ENCODE measurements around the gene APH1A.

Gene APH1A

DNA sequence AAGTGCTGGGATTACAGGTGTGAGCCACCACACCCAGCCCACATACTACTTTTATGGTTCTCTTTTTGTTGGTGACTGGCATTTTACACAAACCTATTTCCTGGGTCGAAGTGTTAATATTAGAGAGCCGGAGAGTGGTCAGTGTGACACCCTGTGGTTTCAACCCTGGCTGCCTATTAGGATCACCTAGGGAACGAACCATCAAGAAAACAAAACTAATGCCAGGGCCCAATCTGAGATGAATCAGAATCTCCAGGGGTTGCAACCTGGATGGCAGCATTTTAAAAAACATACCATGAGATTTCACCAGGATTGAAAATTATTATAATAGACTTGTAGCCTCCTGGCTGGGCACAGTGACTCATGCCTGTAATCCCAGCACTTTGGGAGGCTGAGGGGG is 30.9 kb upstream of the APH1A start:
- H3K4me3 ChIP-seq (ENCODE audit: control insufficient read depth, low read depth, low read length), result no peak overlapping the region
- TF ChIP-seq, protein P1, sequence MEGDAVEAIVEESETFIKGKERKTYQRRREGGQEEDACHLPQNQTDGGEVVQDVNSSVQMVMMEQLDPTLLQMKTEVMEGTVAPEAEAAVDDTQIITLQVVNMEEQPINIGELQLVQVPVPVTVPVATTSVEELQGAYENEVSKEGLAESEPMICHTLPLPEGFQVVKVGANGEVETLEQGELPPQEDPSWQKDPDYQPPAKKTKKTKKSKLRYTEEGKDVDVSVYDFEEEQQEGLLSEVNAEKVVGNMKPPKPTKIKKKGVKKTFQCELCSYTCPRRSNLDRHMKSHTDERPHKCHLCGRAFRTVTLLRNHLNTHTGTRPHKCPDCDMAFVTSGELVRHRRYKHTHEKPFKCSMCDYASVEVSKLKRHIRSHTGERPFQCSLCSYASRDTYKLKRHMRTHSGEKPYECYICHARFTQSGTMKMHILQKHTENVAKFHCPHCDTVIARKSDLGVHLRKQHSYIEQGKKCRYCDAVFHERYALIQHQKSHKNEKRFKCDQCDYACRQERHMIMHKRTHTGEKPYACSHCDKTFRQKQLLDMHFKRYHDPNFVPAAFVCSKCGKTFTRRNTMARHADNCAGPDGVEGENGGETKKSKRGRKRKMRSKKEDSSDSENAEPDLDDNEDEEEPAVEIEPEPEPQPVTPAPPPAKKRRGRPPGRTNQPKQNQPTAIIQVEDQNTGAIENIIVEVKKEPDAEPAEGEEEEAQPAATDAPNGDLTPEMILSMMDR (IDR thresholded peaks at IDR 0.05; ENCODE audit: control insufficient read depth, insufficient read depth, low read depth, low read length, missing control alignments), result no peak
- DNase-seq (ENCODE audit: low read depth), result no peak

DNA sequence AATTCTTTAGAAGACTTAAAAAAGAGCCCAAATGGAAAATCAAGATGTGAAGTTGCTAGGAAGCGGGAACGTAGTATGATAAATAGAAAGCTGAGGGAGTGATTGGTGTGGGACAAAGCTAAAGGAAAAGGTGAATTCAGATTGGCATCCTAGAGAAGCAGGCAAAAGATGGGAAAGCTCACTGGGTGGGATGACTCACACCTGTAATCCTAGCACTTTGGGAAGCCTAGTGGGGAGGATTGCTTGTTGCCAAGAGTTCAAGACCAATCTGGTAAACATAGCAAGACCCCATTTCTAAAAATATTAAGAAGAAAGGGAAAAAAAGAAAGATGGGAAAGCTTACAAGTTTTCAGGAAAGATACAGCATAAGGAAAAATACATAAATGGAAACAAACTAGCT is 26.7 kb upstream of the APH1A start:
- TF ChIP-seq, protein P1 (IDR thresholded peaks at IDR 0.05; ENCODE audit: control insufficient read depth, insufficient read depth, low read depth, low read length, missing control alignments), result no peak
- DNase-seq (ENCODE audit: low read depth), result no peak
- no peak overlapping the region for H3K4me3 ChIP-seq (ENCODE audit: control insufficient read depth, low read depth, low read length)

DNA sequence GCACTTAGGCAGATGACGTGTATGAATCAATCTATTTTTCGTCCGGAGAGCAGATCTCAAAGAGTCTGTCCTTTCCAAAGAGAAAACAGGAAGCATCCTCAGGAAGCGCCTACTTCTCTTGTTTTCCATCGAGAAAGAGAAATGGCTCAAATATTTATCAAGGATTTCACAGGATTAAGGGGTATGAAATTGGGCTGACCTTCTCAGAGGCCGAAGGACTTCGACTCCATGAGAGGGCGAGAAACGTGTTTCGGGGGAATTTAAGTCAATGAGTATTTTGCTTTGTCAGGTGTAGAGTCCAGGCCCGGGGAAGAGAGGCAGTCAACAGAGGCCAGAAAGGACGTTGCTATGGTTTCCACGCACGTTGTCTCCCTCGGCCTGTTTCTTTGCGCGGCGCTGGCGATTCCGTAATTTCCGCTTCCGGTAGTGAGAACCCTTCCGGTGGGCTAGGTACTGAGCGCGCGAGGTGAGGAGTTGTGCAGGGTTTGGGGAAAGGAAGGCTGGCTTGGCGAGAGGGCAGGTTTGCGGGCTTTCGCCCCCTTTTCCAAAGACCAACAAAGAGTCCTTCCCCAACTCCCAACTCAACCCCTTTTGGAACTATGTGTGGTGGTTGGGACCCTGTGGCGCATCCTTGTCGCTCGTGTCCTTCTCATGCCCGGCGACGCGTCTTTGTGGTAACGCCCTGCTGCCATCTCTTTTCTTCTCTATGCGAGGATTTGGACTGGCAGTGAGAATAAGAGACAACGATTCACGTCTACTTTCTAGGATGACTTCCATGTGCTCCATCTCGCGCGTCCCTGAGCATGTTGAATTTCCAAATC is 24.8 kb upstream of the APH1A start, which contains the start of gene MRPS21:
Gene MRPS21, plus strand, starts transcription at position 429 of the 821 bp plus-strand sequence. CDS start 506 bp downstream, outside the sequence.
- peak; percentile 46 for DNase-seq (ENCODE audit: low read depth)
- TF ChIP-seq, protein P1 (IDR thresholded peaks at IDR 0.05; ENCODE audit: control insufficient read depth, insufficient read depth, low read depth, low read length, missing control alignments), result no peak

DNA sequence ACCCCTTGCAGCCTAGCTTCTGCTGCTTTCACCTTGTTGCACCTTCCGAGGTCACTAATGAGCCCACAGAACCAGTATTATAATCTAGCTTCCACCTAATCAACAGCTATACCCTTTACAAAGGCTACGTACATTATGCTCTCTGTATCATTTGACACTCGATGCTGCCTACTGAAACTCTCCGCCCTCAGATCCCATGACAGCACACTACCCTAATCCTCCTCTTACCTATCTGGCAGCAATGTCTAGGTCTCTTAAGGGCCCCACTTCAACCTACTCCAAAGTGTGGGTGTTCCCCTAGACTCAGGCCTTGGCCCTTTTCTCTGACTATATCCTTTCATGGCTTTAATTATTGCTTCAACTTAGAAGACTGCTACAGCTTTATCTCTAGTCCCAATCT is 20.0 kb upstream of the APH1A start:
- TF ChIP-seq, protein P1 (IDR thresholded peaks at IDR 0.05; ENCODE audit: control insufficient read depth, insufficient read depth, low read depth, low read length, missing control alignments), result no peak
- DNase-seq (ENCODE audit: low read depth), result no peak
- H3K4me3 ChIP-seq (ENCODE audit: control insufficient read depth, low read depth, low read length), result no peak overlapping the region

More for the DNA sequence above, 24.8 kb upstream of the APH1A start, which contains the start of gene MRPS21:
- peak within 1 kb of the TSS; percentile 91 for H3K4me3 ChIP-seq (ENCODE audit: control insufficient read depth, low read depth, low read length)

DNA sequence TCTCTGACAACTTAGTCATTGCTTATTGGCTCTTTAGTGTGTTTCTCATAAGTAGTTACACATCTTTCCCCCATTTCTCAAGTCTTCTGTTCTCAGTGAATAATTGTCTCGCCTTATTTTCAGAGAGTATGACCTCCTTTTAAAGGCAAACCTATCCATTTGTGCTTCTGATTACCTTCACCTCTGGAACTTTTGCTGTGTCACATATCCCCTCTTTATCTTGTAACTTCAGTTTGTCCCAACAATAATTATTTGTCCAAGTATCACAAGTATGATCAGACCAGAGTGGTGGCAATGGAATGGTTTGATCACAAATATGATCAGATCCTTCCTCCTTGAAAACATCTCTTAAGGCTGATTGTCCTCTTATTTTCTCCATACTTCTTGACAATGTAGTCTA is 19.6 kb upstream of the APH1A start:
- no peak for DNase-seq (ENCODE audit: low read depth)
- TF ChIP-seq, protein P1 (IDR thresholded peaks at IDR 0.05; ENCODE audit: control insufficient read depth, insufficient read depth, low read depth, low read length, missing control alignments), result no peak
- H3K4me3 ChIP-seq (ENCODE audit: control insufficient read depth, low read depth, low read length), result no peak overlapping the region

DNA sequence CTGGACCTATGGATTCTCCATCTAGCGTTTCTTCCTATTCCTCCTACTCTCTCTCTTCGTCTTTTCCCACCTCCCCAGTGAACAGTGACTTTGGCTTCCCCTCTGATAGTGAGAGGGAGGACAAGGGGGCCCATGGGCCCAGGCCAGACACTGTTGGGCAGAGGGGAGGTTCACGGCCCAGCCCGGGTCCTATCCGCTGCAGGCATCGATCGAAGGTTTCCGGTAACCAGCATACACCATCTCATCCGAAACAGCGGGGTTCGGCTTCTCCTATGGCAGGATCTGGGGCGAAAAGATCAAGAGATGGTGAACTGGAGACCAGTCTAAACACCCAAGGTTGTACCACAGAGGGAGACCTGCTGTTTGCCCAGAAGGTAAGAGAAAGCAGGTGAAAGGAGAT is 14.4 kb upstream of the APH1A start:
- no peak for DNase-seq (ENCODE audit: low read depth)
- TF ChIP-seq, protein P1 (IDR thresholded peaks at IDR 0.05; ENCODE audit: control insufficient read depth, insufficient read depth, low read depth, low read length, missing control alignments), result no peak
- H3K4me3 ChIP-seq (ENCODE audit: control insufficient read depth, low read depth, low read length), result peak overlapping the region; percentile 83

Measured in AG09309 (cell line).